ENCODE results near the gene DDX17.

The DDX17 gene

DNA sequence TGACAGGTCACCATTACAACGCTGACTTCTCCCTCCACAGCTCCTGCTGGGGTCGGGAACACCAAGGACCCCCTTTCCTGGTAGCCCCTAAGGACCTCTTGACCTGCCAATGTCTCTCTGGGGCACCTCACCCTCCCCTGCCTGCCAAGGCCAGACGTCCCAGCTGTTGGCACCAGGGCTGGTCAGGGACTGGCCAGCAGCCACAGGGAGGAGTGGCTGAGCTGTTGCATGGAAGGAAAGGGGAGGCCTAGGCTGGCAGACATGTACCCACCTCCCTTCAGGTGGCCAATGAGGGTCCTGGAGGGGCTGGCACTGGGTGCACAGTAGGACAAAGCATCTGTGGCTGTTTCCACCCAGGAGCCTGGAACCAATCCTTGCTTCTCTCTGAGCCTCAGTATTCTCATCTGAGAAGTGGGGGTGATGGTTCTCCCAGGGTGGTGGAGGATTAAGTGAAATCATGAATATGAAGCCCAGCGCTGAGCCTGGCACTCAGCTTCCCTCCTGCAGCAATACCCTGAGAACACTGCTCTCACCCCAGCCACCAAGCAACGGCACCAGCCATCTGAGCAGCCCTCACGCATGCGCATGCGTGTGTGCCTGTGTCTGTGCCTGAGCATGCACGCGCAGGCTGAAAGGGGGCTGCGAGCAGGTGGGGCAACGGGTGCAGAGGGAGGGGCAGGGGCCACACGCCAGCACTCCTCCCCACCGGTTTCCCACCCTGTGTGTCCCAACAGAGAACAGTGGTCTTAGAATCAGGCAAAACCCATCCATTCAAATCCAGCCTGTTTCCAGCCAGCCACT lies 57.0 kb downstream of the DDX17 start:
- FAIRE-seq = no peak

DNA sequence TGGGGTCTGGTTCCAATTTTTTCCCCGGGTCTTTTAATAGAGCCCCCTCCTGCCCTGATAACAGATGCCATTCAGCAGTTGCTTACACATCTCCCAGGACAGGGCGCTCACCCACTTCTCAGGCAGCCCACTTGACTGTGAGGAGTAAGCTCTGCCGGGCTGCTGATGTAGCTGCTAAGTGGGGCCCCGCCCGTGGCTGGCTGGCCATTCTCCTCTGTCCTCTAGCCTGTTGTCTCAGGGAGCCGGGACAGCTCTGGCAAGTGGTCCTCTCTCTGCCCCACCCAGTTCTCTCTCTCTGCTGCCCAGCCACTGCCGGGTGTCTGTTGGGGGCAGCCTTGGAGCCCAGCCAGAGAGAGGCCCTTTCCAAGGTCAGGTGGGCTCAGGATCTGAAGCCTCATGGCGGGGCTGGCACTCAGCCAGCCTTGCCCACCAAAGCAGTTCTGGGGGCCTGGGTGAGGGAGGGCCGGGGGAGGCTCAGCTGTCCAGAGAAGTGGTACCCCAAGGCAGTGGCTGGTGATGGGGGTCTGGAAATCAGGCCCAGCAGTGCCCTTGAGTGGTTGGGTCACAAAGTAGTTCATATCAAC lies 60.0 kb downstream of the DDX17 start:
- no peak for FAIRE-seq

DNA sequence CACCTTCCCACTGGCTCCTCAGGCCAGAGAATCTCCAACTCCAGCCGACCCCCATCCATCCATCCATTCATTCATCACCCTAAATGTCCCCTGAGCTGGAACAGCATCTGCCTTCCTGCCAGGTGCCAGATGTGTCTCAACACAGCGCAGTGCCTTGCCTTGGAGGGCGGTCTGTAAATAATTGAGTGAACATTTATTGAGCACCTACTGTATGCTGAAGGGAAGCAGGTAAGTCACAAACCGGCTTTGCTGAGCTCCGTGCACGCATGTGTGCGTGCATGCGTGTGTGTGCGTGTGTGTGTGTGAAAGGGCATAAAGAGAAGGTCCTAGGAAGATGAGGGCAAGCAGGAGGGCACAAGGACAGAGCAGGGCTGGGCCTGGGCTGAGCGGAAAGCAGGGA lies 61.3 kb downstream of the DDX17 start:
- no peak for FAIRE-seq

DNA sequence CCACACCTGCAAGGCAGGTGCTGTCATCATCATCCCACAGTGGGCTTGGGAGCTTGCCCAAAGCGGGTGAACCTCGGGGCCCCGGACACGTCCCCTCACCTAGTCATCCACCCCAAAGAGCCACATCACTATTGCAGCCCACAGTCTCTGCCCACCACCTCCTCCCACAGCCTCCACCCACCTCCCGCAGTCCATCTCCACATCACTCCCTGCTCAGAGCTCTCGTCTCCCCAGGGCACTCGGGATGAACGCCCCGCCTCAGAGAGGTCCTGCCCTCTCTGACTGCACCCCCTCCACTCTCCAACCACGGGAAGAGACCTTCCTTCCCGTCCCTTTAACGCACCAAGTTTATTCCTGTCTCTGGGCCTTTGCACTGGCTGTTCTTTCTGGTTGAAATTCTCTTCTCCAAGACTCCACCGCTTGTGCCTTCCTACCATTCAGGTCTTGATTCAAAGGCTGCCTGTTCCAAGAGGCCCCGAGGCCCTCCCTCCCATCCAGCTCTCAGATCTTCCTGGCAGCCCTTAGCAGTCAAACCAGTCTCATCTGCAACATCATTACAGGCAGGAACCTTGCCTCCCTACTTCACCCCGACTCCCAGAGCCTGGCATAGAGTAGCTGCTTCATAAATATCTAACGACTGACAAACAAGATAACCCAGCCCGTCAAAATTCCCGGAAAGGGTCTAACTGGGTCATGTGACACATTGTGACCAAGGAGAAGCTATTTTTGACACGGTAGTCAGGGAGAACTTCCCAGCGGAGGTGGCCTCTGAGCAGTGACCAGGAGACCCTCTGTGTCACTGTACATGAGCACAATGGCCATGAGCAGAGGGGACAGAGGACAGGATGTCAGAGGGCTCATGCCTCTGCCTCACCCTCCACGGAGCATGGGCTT lies 62.2 kb downstream of the DDX17 start:
- no peak for FAIRE-seq

DNA sequence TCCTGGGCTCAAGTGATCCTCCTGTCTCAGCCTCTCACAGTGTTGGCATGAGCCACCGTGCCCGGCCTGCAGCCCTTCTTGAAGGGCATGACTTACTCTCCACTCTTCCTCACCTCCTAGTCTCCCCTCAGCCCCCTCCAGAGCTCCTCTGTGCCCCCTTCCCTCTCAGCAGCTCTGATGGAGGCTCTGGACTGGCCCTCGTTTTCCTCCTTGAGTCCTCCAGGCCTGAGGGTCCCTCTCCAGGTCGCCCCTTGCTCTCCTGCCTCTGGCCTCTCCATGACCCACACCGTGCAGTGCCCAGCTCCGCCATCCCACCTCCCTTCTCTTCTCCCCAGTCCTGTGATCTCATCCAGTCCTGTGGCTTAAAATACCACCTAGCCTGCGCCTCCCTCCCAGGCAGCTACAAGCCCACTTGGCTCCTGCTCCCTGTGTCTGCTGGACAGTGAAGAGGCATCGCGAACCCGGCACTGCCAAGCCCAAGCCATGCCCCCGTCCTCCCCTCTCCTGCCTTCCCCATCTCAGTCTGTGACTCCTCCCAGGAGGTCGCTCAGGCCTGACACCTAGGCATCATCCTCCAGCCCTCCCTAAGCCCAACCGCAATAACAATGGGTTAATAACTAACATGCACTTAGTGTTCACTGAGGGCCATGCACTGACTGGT lies 63.0 kb downstream of the DDX17 start:
- FAIRE-seq = no peak

DNA sequence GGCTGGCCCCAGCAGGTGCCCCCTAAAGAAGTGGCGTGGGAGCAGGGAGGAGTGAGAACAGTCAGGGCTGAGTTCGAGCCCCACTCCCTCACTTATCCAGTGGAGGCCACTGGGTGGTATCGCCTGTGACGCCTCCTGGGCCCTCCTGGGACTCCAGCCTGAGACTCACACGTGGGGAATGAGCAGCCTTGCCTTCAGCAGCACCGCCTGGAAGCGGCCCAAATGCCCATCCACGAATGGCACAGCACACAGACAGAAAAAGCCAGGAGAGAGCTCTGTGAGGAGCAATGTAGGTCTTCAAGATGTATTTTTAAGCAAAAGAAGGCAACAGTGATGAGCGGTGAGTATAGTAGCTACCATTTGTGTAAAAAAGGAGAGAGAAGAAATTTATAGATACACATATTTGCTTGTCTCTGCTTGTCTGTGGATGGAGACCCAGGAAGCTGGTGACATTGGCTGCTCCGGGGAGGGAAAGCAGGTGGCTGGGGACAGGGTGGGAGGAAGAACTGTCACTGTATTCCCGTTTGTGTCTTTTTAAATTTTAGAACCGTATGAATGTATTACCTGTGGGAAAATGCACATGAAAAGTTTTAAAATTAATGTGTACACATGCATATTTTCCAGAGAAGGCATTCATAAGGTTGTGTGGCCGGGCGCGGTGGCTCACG lies 64.4 kb downstream of the DDX17 start:
- FAIRE-seq = no peak

DNA sequence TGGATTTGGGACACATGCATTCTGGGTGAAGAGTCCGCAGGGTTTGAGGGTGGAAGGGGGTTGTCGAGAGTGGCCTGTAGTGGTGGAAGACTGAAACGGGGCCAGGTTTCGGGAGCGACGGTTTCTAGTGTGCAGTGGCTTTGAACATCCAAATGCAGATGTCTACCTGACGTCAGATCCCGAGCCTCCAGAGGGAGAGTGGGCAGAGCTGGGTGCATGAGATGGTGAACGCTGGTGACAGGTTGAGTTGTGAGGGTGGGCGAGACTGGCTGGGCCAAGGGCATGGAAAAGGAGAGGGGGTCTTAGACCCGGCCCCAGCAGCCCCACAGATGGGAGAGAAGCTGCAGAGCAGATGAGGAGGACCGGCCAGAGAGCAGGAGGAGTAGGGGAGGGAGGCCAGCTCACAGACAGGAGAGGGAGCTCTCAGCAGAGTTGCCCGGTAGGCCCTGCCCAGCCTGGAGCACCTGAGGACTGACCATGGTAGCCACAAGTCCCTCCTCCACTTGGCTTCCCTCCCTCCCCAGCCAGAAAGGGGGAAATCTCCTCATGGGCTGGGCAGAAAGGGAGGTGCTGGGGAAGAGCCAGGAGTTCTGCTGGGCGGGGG lies 65.3 kb downstream of the DDX17 start:
- FAIRE-seq = no peak

DNA sequence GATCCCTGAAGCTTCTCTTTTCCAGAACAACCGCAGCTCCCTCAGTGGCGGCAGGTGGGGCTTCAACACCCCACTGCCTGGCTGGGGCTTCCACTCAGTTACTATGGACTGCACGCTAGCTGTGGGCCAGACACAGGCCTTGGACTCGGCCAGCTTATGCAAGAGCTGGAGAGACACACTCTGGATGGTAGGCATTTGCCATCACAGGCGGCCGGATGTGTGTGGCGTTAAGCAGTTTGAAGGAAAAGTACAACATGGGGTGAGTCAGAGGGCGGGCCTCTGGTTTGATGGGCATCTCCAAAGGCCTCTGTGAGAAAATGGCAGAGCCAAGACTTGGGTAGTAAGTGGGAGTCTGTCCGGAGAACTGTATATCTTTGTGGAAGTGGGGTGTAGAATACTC lies 68.7 kb downstream of the DDX17 start:
- no peak for FAIRE-seq

DNA sequence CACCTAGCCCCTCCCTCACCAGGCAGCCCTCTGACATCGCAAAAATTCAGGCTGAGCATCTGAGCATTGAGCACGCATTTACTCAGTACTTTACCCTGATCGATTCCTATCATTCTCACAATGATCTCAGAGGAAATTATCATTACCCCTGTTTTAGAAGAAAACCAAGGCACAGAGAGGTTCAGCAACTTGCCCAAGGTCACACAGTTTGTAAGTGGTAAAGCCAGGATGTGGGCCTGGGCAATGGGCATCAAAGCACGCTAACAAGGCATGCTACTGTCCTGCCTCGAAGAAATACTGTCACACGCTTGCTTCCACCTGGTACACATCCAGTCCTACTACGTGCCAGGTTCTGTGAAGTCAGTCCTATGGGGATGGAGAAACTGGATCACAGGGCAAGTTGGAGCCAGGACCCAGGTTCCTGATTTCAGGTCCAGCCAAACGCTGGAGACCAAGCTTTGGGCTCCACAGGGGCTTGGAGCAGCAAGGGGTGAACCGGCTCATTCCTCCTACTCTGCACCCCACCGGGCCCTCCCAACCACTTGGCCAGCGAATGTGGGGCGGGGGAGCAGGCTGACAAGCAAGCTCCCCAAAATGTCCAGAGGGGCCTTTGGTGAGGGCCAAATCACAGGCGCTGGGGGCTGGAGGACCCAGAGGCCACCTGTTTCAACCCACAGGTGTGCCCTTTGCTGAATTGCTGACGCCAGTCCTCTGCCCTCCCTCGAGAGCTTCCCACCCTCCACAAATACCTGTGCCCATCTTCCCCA lies 69.3 kb downstream of the DDX17 start:
- no peak for FAIRE-seq

DNA sequence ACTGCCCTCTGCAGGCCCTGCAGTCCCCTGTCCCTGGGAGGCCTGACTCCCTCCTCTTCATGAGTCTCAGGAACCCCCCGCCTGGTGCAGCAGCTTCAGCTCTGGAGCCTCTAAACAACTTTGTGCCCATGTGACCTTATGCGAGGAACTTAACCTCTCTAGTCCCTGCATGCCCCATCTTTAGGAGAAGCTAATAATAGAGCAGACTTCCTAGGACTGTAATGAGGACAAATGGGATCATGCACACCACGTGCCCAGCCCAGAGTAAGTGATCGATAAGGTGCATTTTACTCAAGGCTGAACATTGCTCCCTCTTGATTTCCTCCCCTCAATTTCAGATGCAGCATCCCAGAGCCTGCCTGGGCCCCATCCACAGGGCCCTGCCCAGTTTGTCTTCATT lies 70.1 kb downstream of the DDX17 start:
- no peak for FAIRE-seq

DNA sequence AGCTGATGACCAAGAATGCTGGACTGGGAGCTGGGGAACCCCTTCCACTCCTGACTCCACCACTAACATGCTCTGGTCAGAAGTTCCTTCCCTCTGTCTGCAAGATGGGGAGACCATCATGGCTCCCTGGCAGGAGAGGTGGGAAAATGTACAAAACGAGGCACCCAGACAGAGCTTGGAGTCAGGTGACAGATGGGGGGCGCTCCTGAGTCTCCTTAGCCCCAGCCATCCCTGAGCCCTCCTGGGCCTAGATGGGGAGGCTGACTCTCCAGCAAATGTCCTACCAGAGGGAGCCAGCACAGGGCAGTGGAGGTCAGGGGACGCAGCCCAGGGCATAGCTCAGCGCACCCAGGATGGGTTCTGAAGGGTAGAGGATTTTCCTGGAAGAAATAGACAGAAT lies 71.1 kb downstream of the DDX17 start:
- FAIRE-seq = no peak

DNA sequence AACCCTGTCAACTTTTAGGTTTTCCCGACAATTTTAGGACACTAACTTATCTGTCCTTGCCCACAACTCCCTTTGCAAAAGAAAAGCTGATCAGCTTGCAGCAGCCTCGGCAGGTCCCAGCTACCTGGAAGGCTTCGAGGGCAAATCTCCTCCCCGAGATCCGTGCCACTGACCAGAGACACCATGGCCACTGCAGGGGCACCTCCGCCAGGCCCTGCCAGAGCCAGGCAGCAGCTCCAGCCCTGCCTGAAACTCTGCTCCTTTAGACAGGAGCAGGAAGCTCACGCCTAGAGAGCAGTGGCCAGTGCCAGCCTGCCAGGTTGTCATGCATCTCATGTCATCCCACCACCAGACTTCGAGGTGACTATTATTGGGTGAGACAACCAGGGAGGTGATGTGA lies 72.2 kb downstream of the DDX17 start:
- no peak for FAIRE-seq
